Limb (tissue), 2 donors: ENCODE measurements around the gene AVPI1.
A peak's percentile ranks its signal among the peaks of the same experiment; 100 is the strongest.

Source experiments
- DNase-seq, 2 donors: peaks; one replicate each; pipeline ENCODE4 v3.0.0-alpha.2; 2016; ENCODE audit errors: extremely low spot score in 2 of 2

The AVPI1 gene, protein sequence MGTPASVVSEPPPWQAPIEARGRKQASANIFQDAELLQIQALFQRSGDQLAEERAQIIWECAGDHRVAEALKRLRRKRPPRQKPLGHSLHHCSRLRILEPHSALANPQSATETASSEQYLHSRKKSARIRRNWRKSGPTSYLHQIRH

DNA sequence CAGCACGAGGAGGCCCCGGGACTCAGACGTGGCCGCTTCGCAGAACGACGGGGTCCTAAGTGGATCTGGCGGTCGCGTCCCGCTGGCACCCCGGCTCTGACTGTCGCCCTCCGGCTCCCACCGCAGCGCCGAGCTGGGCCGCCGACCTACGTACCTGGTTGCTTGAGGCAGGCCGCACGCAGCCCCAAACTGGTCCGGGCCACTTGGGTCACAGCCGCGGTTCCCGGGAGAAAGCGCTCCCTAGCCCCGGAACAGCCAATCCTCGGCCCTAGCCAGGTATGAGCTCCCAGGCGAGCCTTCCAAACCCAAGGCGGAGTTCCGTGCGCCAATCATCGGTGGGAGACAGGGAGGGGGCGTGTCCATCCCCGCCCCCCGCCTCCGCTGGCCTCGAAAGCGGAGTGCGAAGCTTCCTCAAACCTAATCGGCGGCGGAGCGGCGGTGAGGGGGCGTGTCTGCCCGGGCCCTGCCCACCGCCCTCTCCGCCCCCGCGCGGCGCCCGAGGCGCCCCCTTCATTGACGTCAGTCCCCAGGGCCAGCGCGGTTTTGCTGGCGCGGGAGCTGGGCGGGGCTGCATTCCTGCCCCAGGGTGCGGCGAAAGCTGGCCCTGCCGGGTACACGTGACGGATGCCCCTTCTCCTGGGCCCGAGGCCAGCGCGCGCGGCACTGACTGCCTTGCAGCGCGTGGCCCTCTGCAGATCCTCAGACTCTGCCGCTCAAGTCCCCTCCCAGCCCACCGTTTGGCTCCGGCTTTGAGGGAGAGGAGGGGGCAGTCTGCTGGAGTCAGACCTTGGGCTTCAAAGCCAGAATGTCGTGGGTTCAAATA, at the start of gene AVPI1:
Gene AVPI1, minus strand, starts transcription at position 280 of the 823 bp plus-strand sequence. CDS start 7,336 bp downstream, outside the sequence.
- peak; percentile 95 to 98 for DNase-seq

DNA sequence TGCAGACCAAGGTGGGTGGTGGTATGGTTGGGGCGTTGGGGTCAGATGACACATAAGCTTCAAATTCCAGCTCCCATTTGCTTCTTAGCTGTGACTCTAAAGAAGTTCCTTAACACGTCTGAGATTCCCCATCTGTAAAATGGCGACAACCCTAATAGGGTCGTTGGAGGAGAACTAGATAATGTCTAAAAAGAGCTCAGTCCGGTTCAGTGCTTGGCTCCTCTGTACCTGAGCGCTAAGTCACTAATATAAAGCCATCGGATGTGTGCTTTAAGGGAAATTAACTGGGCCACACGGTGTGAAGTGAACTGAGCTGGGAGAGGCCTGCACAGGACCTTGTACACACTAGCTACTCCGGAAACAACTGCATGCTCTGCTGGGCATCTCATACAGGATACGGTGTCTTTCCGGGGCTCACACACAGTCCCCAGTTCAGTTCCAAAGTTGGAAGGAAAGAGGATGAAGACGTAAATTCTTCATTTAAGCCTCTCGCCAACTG, 49.4 kb upstream of the AVPI1 start:
- no peak for DNase-seq

DNA sequence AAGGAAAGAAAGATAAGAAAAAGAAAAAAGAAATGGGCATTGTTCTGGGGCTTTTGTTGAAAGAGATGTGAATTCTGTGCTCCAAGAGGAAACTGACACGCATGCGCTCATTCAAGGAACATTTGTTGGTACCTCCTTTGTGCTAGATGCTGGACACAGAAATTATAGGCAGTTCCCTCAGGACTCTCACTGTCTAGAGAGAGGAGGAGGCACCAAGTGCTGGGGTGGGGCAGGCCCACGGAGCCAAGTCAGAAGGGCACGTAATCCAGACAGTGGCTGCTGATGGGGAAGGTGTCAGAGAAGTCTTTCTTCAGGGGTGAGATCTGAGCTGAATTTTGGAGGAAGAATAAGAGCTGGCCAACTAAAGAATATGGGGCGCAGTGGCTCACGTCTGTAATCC, 47.0 kb upstream of the AVPI1 start:
- no peak for DNase-seq

DNA sequence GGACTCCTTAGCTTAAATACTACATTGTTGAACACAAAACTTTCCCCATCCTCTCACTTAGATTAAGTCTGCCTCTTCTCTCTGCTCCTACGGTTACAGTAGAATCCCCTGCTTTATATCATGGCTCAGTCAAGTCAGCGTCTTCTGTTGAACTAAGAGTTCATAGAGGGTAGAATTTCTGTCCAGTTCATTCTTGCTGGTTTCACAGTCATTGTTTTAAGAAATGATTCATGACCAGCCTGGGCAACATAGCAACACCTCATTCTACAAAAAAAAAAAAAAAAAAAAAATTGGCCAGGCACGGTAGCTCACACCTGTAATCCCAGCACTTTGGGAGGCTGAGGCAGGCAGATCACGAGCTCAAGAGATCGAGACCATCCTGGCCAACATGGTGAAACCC, 46.2 kb upstream of the AVPI1 start:
- no peak for DNase-seq

DNA sequence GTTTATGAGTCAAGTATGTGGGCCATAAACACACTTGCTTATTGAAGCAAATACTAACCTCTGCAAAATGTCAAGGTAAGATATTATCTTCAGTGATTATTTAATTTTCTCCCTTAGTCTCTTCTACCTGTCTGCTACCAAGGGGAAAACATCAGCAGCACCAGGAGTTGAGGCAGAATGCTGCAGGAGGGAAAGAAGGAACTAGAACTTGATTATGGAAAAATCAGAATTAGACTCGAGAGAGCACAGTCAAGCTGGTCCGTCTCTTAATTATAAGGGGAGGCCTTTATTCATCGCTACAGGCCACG, 45.0 kb upstream of the AVPI1 start:
- DNase-seq, result no peak

DNA sequence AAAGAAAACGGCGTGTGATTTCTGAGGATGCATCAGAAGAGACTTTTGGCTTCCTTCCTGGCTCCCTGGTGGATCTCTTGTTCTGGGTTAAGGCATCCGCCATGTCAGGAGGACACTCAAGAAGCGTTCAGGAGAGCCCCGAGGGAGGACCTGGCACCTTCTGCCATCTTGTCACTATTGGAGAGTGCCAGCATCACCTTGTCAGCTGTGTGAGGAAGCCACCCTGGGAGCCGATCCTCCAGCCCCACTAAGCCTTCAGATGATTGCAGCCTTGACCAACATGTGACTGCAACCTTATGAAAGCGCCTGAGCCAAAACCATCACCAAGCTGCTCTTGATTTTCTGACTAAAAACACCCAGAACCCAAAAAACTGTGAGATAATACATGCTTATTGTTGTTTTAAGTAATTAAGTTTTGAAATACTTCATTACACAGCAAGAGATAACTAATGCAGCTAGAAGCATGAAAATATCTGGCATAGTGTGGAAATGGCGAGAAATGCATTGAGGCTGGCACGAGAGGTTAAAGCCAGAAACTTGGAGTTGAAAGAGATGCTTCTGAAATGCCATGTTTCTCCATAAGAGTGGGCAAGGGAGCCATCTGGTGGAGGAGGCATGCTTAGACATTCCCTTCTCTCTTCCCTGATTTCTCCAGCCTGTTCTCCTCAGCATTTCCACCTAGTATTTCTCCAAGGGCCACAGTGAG, 44.5 kb upstream of the AVPI1 start:
- DNase-seq, result peak; percentile 82 to 83

DNA sequence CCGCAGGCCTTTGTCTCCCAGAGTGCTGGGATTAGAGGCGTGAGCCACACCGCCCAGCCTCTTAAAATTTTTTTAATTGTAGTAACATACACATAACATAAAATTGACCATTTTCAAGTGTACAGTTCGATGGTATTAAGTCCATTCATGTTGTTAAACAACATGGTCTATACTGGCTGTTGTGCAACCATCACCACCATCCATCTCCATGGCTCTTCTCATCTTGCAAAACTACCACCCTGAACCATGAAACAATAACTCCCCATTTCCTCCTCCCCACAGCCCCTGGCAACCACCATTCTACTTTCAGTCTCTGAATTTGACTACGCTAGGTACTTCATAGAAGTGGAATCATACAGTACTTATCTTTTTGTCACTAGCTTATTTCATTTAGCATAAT, 42.0 kb upstream of the AVPI1 start:
- DNase-seq, result no peak

DNA sequence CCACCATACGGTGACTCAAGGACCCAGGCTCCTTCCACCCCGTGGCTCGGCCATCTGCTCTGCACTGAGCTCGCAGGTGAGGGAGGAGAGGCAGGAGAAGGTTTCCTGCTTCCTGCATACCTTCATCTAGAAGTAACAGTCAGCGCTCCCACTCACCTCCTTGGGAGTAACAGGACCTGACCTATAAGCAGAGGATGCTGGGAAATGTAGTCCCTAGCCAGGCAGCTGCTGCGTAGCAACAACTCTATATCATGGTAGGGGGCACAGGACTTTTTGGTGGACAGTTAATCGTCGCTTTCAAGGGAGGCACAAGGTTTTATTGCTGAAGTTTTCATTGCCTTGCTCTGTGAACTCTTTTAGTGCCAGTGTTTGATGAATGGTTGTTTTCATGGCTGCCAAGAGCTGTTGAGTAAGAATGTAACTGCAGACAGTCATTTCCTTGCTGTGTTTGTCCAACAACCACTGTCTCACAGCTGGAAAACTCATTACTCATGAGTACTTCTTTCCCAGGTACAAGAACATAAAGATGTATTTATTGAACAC, 39.7 kb upstream of the AVPI1 start:
- peak; percentile 46 to 72 for DNase-seq

DNA sequence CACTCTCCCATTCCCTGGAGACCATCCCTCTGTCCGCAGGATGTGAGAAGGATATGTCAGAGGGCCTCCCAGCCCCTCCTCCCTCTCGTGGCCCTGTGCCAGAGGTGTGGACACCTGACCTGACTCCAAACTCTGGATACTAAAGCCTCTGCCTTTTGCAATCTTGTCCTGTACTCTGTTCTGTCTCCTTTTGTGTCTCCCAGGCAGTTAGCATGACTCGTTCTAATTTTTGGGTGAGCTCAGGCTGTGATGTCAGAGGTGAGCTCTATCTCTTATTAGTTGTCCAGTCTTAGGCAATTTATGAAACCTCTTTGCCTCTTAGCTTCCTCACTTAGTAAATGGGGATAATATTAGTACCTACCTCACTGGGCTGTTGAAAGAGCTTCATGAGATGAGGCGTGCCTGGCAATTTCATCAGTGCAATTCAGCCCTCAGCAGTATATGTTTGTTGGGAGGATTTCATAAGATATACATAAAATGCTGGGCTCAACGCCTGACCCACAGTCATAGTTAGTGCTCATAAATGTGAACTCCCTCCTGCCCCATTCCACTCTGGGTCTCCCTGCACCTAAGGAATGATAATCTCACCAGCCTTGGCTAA, 37.4 kb upstream of the AVPI1 start:
- DNase-seq, result no peak

DNA sequence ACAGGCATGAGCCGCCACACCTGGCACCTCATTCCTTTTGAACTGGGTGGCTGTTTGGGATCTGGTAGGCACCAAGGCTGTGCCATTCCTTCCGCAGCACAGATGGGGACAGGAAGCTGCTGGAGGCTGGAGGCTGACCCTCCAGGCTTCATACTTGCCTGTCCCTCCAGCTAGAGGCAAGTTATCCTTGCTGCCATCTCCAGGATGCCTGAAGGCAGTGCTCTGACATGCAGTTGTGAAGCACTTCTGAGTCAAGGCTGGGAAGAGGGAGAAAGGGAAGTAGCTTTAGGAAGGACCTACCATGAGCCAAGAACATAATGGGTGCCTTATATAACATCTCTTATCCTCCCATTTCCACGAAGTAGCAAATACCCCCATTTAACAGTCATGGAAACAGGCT, 36.0 kb upstream of the AVPI1 start:
- DNase-seq, result no peak

DNA sequence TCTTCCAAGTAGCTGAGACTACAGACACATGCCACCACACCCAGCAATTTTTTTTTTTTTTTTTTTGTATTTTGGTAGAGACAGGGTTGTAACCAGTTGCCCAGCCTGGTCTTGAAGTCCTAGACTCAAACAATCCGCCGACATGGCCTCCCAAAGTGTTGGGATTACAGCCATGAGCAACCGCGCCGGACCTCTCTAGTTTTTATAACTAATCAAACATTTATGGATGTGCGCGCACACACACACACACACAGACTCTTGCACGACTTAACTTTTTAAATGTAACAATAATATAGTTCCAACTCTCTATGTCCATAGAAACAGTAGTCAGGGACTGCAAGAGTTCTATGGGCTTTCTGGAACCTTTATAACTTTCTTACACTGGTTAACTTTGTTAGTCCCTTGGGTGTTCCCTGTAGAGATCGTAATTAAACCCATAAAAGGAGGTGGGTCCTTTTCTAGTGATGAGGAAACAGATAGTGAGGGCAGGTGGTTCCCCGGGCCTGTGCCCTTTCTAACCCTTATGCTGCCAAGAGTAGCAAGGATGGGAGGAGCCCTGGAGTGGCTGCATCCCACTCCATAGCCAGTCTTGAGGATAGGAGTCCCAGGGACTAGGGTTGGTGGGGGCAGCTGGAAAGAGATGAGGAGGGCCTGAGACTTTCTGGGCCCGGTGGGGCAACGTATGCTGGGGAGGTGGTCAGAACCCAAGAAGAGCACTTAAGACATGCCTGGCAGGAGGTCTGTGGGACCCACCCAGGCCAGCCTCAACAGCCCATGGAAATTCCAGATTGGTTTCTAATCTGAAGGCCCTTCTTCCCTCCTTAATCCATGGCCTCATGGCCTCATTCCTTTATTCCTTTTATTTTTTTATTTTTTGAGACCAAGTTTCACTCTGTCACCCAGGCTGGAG, 35.1 kb upstream of the AVPI1 start:
- DNase-seq, result no peak

DNA sequence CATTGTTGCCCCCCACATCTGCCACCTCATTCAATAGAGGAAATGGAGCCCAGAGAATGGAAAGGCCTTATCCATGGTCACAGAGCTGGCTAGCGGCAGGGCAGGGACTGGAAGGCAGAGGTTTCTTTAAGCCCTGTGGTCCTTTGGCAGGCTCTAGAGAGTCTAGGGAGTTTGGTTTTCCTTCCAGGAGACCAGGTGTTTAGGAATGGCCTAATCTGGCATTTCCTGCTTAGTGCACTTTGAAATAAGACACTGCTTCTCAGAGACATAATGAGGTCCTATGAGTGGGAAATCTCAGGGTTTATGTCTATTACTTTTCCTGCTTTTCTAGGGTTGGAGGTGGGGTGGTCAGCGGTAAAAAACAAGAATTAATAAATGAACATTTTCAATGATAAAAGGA, 32.6 kb upstream of the AVPI1 start:
- no peak for DNase-seq

DNA sequence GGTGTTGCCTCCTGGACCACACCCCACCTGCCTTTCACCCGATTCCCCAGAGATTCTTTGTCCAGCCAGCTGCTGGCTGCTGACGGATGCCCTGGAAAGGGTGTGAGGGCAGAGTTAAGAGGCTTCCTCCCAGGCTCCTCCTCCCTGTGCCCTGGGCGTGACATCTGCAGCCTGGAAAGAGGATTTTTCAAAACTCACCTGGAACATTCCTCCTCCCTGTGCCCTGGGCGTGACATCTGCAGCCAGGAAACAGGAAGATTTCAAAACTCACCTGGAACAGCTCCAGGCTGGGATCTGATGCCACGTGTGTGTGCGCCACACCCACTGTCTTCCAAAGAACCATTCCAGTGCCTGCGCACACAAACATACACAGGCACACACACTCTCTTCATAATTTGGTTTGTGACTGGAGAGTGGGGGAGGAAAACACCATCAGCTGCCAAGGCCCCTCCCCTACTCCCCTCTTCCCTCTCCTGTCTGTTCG, 31.7 kb upstream of the AVPI1 start:
- peak in 1 of 2 donors; percentile 42 for DNase-seq

DNA sequence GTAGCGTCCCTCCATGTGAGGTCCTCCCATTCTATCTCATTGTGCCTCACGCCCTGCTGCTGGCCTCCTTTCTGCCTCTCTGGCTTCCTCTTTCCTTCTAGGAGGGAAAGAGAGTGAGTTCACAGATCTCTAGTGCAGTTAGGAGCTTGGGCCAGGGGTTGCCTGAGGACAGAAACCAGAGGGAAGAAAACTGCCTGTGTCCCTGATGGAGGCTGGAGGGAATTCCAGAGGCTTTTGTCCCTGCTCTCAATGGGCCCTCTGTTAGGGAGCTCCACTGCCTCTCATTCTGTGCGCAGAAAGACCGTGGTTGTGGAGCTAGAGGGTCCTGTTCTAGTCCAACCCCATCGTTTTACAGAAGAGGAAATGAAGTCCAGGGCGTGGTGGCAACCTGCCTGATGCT, 31.1 kb upstream of the AVPI1 start:
- no peak for DNase-seq

DNA sequence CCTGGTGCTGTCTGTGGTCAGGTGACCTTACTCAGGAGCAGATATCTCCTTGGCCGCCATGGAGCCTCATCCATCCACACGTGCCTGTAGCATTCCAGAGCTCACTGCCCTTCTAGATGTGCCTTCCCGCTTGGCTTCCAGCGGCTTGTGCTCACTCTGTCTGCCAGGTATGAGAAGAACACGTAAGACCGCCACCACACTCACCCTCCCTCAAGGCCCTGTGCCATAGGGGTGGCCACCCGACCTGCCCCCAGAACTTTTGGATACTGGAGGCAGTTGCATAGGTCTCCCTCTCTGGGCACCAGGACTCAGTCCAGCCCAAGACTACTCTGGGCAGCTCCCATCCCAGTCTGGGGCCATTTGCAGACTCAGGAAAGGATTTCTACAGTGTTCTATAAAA, 30.6 kb upstream of the AVPI1 start:
- no peak for DNase-seq

DNA sequence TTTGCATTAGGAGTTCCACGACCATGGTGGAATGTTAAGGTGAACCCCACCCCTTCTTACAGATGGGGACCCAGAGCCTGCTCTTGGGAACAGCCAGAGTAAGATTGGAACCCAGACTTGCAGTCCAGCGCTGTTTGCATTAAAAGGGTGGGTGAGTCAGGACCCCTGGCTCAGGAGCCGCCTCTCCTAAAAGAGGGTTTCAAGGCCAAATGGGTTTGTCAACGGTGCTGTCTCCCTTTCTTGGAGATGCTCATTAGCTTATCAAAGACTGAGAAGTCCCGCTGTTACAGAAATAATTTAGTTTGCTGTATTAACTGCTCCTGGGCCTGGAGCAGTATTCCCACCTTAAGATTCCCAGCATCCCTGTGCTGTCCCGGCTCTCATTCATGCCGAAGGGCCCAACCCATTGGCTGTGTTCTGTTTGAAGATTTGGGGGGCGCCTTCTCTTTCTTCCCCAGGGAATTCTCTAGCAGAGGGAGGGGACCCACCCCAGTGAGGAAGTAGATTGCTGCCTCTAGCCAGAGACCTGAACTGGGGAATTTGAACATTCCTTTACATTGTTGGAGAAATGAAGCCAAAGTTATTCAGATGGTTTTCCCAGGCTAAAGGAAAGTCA, 28.3 kb upstream of the AVPI1 start:
- DNase-seq, result no peak

DNA sequence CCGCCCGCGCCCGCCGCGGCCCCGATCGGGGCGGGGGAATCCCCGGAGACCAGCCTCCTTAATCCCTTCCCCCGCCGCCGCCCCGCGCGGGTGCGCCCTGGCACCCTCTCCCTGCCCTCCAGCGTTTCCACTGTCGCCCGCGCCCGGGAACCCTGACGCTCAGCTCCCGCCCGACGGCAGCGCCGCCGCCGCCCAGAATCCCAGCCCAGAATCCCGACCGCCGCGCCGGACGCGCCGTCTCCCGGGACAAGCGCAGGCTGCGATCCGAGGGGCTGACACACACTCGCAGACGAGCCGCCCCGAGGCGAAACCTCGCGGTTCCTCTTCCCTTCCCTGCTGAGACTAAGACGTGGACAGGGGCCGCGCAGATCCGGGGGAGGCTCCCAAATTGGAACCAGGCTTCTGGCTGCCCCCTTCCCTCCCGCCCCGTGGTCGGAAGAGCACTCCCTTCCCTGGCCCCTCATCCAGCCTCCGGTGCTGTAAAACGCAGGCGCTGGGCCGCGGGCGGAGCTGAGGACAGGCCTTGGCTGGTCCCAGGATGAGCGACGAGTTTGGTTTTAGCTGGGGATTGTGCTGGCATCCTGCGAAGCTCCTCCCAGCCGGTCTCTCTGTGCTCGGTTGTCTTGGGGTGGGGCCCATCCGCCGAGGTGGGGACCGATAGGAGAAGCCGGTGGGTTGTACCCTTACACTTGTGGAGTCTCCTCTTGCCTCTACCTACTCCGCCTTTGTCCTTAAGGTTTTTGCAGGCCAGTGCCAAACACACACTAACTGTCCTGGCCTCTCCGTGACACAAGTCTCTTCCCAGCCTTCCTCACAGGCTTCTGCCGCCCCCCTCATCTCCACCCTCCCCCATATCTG, 27.6 kb upstream of the AVPI1 start:
- DNase-seq, result peak; percentile 82

DNA sequence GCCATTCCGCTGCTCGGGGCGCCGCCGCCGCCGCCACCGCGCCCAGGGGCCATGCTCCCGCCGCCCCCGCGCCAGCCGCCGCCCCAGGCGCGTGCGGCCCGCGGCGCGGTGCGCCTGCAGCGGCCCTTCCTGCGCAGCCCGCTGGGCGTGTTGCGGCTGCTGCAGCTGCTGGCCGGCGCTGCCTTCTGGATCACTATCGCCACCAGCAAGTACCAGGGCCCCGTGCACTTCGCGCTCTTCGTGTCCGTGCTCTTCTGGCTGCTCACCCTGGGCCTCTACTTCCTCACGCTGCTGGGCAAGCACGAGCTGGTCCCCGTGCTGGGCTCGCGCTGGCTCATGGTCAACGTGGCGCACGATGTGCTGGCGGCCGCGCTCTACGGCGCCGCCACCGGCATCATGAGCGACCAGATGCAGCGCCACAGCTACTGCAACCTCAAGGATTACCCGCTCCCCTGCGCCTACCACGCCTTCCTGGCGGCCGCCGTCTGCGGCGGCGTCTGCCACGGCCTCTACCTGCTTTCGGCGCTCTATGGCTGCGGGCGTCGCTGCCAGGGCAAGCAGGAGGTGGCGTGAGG, 26.9 kb upstream of the AVPI1 start:
- peak; percentile 47 to 82 for DNase-seq

DNA sequence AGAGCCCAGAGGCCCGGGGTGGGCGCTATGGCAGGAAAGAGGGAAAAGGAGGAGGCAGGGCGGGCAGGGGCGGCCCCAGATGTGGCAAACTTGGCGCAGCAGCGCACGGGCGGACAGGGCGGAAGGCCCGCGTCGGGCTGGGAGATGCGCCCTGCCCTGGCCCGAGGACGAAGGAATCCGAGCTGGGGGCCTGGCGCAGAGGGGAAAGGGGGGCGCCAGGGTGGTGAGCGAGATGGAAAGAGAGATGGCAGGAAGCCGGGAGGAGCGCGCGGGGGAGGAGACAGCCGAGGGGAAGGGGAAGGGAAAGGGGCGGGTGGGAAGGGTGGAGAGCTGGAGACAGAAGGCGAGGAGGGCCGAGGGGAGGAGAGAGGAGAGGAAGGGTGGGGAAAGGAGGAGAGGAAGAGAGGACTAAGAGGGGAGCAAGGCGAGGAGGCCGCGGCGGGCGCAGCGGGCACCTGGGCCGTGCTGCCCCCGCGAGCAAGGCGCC, 26.3 kb upstream of the AVPI1 start, which contains the start of gene MARVELD1:
Gene MARVELD1, plus strand, starts transcription at position 392 of the 487 bp plus-strand sequence. CDS start 147 bp downstream, outside the sequence.
- peak; percentile 89 to 90 for DNase-seq
